Caco-2 (cell line): Measurements from ENCODE around the gene PCCB. TPM values are rescaled to one million over a fixed set of nuclear protein-coding genes. Genes with fewer than 3 reads are reported as not detected.

ENCODE experiments used
- BruUV-seq: library from RNA; stranded (reverse); fragments of 400-500 nt; replicated peaks from 2 replicates; lab custom pipeline; 2021; lab: Mats Ljungman, UMichigan
- CTCF ChIA-PET: fragments of 300-600 bp; sonication (Branson Sonifier 250); formaldehyde crosslinking; loops from one replicate; lab custom pipeline; 2022; ENCODE audit warnings: antibody characterized with exemption; lab: Charles Lee
- POLR2A ChIA-PET: fragments of 300-600 bp; sonication (Branson Sonifier 250); formaldehyde crosslinking; loops from one replicate; lab custom pipeline; 2022; ENCODE audit warnings: antibody characterized with exemption; lab: Charles Lee
- DNase-seq, 2 experiments: peaks; one replicate each; pipeline versions ENCODE4 v3.0.0 to v3.0.0-alpha.2; 2020 to 2022
- H3K27me3 ChIP-seq: replicated peaks from 2 replicates; pipeline ENCODE4 v1.6.0; 2011; ENCODE audit warnings: low read length; ENCODE audit not compliant: control insufficient read depth, insufficient read depth
- H3K36me3 ChIP-seq: 2 replicates; pipeline ENCODE4 v1.5.1; 2011; ENCODE audit warnings: low read length; ENCODE audit not compliant: control insufficient read depth, insufficient read depth
- H3K4me1 ChIP-seq: fragments of 250-450 bp; sonication (Bioruptor Pico); 2 replicates; pipeline ENCODE4 v1.5.1; 2020; ENCODE audit warnings: mild to moderate bottlenecking
- H3K4me3 ChIP-seq: 2 replicates; pipeline ENCODE4 v1.5.1; 2011; ENCODE audit warnings: low read depth, mild to moderate bottlenecking, control low read depth, low read length
- H3K9me3 ChIP-seq: fragments of 250-450 bp; sonication (Bioruptor Pico); 2 replicates; pipeline ENCODE4 v1.5.1; 2020; ENCODE audit warnings: mild to moderate bottlenecking, moderate library complexity
- H3K27ac Mint-ChIP-seq: one replicate; pipeline ENCODE4 v1.8.0; 2022; ENCODE audit warnings: mixed read lengths; ENCODE audit not compliant: unreplicated experiment
- H3K27me3 Mint-ChIP-seq: one replicate; pipeline ENCODE4 v1.8.0; 2022; ENCODE audit warnings: mixed read lengths; ENCODE audit not compliant: insufficient read depth, unreplicated experiment
- H3K36me3 Mint-ChIP-seq: one replicate; pipeline ENCODE4 v1.8.0; 2022; ENCODE audit warnings: mild to moderate bottlenecking, mixed read lengths; ENCODE audit not compliant: insufficient read depth, unreplicated experiment
- H3K4me1 Mint-ChIP-seq: one replicate; pipeline ENCODE4 v1.8.0; 2022; ENCODE audit warnings: low read depth, mixed read lengths; ENCODE audit not compliant: unreplicated experiment
- H3K4me3 Mint-ChIP-seq: one replicate; pipeline ENCODE4 v1.8.0; 2022; ENCODE audit warnings: mild to moderate bottlenecking, moderate library complexity, mixed read lengths; ENCODE audit not compliant: unreplicated experiment
- H3K9me3 Mint-ChIP-seq: one replicate; pipeline ENCODE4 v1.8.0; 2022; ENCODE audit warnings: mixed read lengths; ENCODE audit not compliant: unreplicated experiment
- CTCF ChIP-seq, 2 experiments: fragments of 200-600 bp in 1 of 2; IDR thresholded peaks; 1 replicate in 1 of 2; 2 replicates in 1 of 2; pipeline versions ENCODE4 v1.5.1 to v1.8.0; 2011 to 2022; ENCODE audit warnings: antibody characterized with exemption in 1 of 2, control low read depth in 1 of 2, inconsistent platforms in 1 of 2, low read depth in 1 of 2, low read length in 1 of 2, mild to moderate bottlenecking in 1 of 2, moderate library complexity in 1 of 2; ENCODE audit not compliant: insufficient read depth in 1 of 2, severe bottlenecking in 1 of 2, unreplicated experiment in 1 of 2
- intact Hi-C: fragments of 100-400 bp; cut with micrococcal nuclease; formaldehyde crosslinking; loops from one replicate; pipeline ENCODE4 v1.10.0; 2022; ENCODE audit not compliant: unreplicated experiment
- total RNA-seq: library from RNA; stranded (reverse); gene quantifications from 2 replicates; pipeline ENCODE4 v1.2.3, GENCODE V29; 2022

PCCB gene
- total RNA-seq, 1 experiment from 2014 or later, result 45.5 TPM

DNA sequence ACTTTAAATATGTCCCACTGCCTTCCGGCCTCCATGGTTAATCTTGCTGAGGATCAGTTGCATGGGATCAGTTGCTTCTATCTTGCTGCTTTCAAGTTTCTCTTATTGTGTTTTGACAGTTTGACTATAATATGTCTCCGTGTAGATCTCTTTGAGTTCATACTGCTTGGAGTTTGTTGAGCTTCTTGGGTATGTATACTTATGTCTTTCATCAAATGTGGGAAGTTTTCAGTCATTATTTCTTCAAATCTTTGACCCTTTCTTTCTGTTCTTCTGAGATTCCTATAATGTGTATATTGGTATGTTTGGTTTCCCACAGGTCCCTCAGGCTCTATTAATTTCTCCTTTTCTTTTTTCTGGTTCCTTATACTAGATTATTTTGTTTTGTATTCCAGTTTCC, 30.8 kb downstream of the PCCB start:
- Mint-ChIP-seq H3K36me3 (peaks cover 12% of the 10 kb centered on the region), H3K27ac (no peak overlapping the region), H3K4me1 (no peaks in the 10 kb centered on the region), H3K9me3 (peaks cover 23% of the 10 kb centered on the region), H3K4me3 (no peak overlapping the region), H3K27me3 (no peaks in the 10 kb centered on the region)
- Histone ChIP-seq H3K36me3 (no peaks in the 10 kb centered on the region; the same call in 1 of the 2 replicates), H3K9me3 (peaks cover 18% of the 10 kb centered on the region; the same call in 1 of the 2 replicates), H3K4me1 (no peaks in the 10 kb centered on the region), H3K4me3 (no peak overlapping the region), H3K27me3 (no peaks in the 10 kb centered on the region)
- ChIA-PET CTCF (no interaction called here), POLR2A (no interaction called here)
- no peak for DNase-seq
- TF ChIP-seq CTCF (IDR thresholded peaks at IDR 0.05; ENCODE audit: insufficient read depth in 1 of 2, low read depth in 1 of 2, low read length in 1 of 2, severe bottlenecking in 1 of 2, unreplicated experiment in 1 of 2), result no peak
- BruUV-seq, result no TSS peak
- intact Hi-C loops, result no loop called here

DNA sequence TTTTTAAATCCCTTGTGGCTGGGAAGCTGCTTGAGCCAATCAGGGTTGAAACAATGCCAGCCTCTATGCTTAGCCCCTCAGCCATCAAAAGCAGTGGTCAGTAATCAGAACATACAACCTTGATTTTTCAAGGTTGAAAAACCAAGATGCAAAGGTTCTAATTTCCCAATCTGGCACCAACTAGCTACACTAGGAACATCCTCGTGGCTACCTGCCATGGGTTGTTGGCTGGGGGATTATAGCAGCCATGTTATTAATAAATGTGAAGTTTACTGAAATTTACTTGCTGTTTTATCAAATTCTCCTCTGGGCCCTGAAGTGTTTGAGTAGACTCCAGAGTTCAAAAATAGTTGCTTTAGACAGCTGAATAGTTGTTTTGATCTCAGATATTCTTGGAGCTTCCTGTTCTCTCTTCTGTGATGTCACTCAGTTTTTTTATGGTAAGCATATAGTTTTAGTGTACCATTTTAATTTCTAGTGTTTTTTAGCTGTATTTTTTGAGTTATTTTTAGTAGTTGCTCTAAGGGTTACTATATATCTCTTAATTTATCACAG, 31.9 kb downstream of the PCCB start:
- ChIA-PET POLR2A (no interaction called here), CTCF (no interaction called here)
- H3K9me3 Mint-ChIP-seq, result peaks cover 23% of the 10 kb centered on the region
- DNase-seq, result no peak
- no peak overlapping the region for H3K4me3 Mint-ChIP-seq
- H3K27ac Mint-ChIP-seq, result no peak overlapping the region
- no peaks in the 10 kb centered on the region for H3K27me3 Mint-ChIP-seq
- no peaks in the 10 kb centered on the region for H3K27me3 ChIP-seq
- no peaks in the 10 kb centered on the region for H3K4me1 Mint-ChIP-seq
- H3K4me3 ChIP-seq, result no peak overlapping the region
- no peak for TF ChIP-seq CTCF (IDR thresholded peaks at IDR 0.05; ENCODE audit: insufficient read depth in 1 of 2, low read depth in 1 of 2, low read length in 1 of 2, severe bottlenecking in 1 of 2, unreplicated experiment in 1 of 2)
- BruUV-seq, result no TSS peak
- no peaks in the 10 kb centered on the region for H3K4me1 ChIP-seq
- H3K9me3 ChIP-seq, result peaks cover 18% of the 10 kb centered on the region; the same call in 1 of the 2 replicates
- peaks cover 12% of the 10 kb centered on the region for H3K36me3 Mint-ChIP-seq
- intact Hi-C loops, result no loop called here
- no peaks in the 10 kb centered on the region; the same call in 1 of the 2 replicates for H3K36me3 ChIP-seq

- Mint-ChIP-seq H3K9me3 (peaks cover 19% of the 10 kb centered on the region), H3K36me3 (peaks cover 11% of the 10 kb centered on the region), H3K27me3 (no peaks in the 10 kb centered on the region), H3K4me3 (no peak overlapping the region), H3K27ac (no peak overlapping the region), H3K4me1 (no peaks in the 10 kb centered on the region)
- TF ChIP-seq CTCF (IDR thresholded peaks at IDR 0.05; ENCODE audit: insufficient read depth in 1 of 2, low read depth in 1 of 2, low read length in 1 of 2, severe bottlenecking in 1 of 2, unreplicated experiment in 1 of 2), result no peak
- intact Hi-C loops, result no loop called here
- Histone ChIP-seq H3K4me3 (no peak overlapping the region), H3K27me3 (no peaks in the 10 kb centered on the region), H3K36me3 (no peaks in the 10 kb centered on the region; the same call in 1 of the 2 replicates), H3K9me3 (peaks cover 15% of the 10 kb centered on the region; the same call in 1 of the 2 replicates), H3K4me1 (no peaks in the 10 kb centered on the region)
- no peak for DNase-seq
- POLR2A ChIA-PET, result no interaction called here
- CTCF ChIA-PET, result no interaction called here
- BruUV-seq, result no TSS peak
Observed at GRCh38 chr3:136283627-136284026, 33.5 kb downstream of the PCCB start.
